K562 (cell line): ENCODE measurements around the gene GNAI3. TPM values are rescaled to one million over a fixed set of nuclear protein-coding genes. Genes with fewer than 3 reads are reported as not detected.

Source experiments
- ATAC-seq: fragments of 200-7000 bp; cut with Tn5 transposase; 3 replicates; pipeline ENCODE4 v1.9.1; 2020; ENCODE audit warnings: moderate library complexity
- BruUV-seq: library from RNA; stranded (reverse); fragments of 400-500 nt; replicated peaks from 2 replicates; lab custom pipeline; 2021; lab: Mats Ljungman, UMichigan
- CTCF ChIA-PET: fragments of 300-600 bp; formaldehyde crosslinking; extraction: SDS; loops from one replicate; lab custom pipeline; 2021; ENCODE audit warnings: low intra/inter-chr PET ratio; lab: Yijun Ruan, JAX
- POLR2A ChIA-PET: fragments of 300-600, 350-650 bp; sonication (Branson Sonifier 250); formaldehyde crosslinking; extraction: SDS; loops from one replicate; lab custom pipeline; 2021; ENCODE audit warnings: antibody characterized with exemption, inconsistent platforms; lab: Yijun Ruan, JAX
- DNase-seq, 4 experiments: peaks; one replicate each; pipeline versions ENCODE4 v3.0.0 to v3.0.0-alpha.2; 2011 to 2018; ENCODE audit warnings: low spot score in 3 of 4, mixed read lengths in 3 of 4; ENCODE audit errors: extremely low read depth in 1 of 4
- FAIRE-seq: peaks from 2 replicates; lab custom pipeline; 2011; peaks lifted over from hg19 to GRCh38; lab: Jason Lieb, UNC
- H2AFZ ChIP-seq: 2 replicates; pipeline ENCODE4 v1.6.0; 2011; ENCODE audit warnings: low read depth, low read length, control low read depth, inconsistent platforms
- H3K27ac ChIP-seq: fragments of 200-600 bp; 3 replicates; pipeline ENCODE4 v1.8.0; 2011; ENCODE audit warnings: low read depth, mild to moderate bottlenecking, control low read depth, inconsistent platforms, low read length, moderate library complexity, mixed read lengths; ENCODE audit errors: extremely low read depth
- H3K27me3 ChIP-seq, 2 experiments: fragments of 300-600 bp in 1 of 2; 2 replicates in 1 of 2; 3 replicates in 1 of 2; pipeline versions ENCODE4 v1.6.0 to v1.8.0; 2011; ENCODE audit warnings: inconsistent platforms in 2 of 2, low read length in 2 of 2, mild to moderate bottlenecking in 1 of 2, mixed read lengths in 1 of 2, moderate library complexity in 1 of 2; ENCODE audit not compliant: control insufficient read depth in 2 of 2, insufficient read depth in 2 of 2
- H3K36me3 ChIP-seq: fragments of 300-600 bp; 3 replicates; pipeline ENCODE4 v1.8.0; 2011; ENCODE audit warnings: mild to moderate bottlenecking, low read length, inconsistent platforms; ENCODE audit not compliant: control insufficient read depth, insufficient read depth
- H3K4me1 ChIP-seq, 2 experiments: fragments of 200-600 bp in 1 of 2; replicated peaks in 1 of 2; 2 replicates in 1 of 2; 3 replicates in 1 of 2; pipeline versions ENCODE4 v1.5.1 to v1.8.0; 2011; ENCODE audit warnings: inconsistent platforms in 2 of 2, low read length in 2 of 2, mild to moderate bottlenecking in 1 of 2, mixed read lengths in 1 of 2, moderate library complexity in 1 of 2; ENCODE audit not compliant: control insufficient read depth in 2 of 2, insufficient read depth in 2 of 2
- H3K4me2 ChIP-seq: 2 replicates; pipeline ENCODE4 v1.6.1; 2011; ENCODE audit warnings: low read length, control low read depth, inconsistent platforms, mixed read lengths; ENCODE audit not compliant: insufficient read depth
- H3K4me3 ChIP-seq: fragments of 200-600 bp; sonication (generic), shearing (Covaris generic); 2 replicates; pipeline ENCODE4 v1.5.1; 2016; ENCODE audit warnings: control low read depth, inconsistent platforms
- H3K79me2 ChIP-seq: fragments of 200-600 bp; 3 replicates; pipeline ENCODE4 v1.8.0; 2011; ENCODE audit warnings: low read length, inconsistent platforms; ENCODE audit not compliant: control insufficient read depth, insufficient read depth
- H3K9ac ChIP-seq, 2 experiments: 2 replicates each; pipeline versions ENCODE4 v1.6.0 to v1.6.1; 2011; ENCODE audit warnings: low read depth in 2 of 2, low read length in 2 of 2, control low read depth in 1 of 2, inconsistent platforms in 1 of 2, mild to moderate bottlenecking in 1 of 2, mixed read lengths in 1 of 2; ENCODE audit not compliant: insufficient read depth in 1 of 2
- H3K9me1 ChIP-seq: one replicate; pipeline ENCODE4 v1.6.0; 2011; ENCODE audit warnings: inconsistent platforms, mild to moderate bottlenecking, low read length, moderate library complexity; ENCODE audit not compliant: control insufficient read depth, insufficient read depth
- H3K9me3 ChIP-seq: replicated peaks from 2 replicates; pipeline ENCODE4 v1.5.1; 2011; ENCODE audit warnings: low read depth, low read length, inconsistent platforms; ENCODE audit not compliant: control insufficient read depth, insufficient read depth
- H4K20me1 ChIP-seq: replicated peaks from 2 replicates; pipeline ENCODE4 v1.6.1; 2011; ENCODE audit warnings: low read length, inconsistent platforms, mixed read lengths; ENCODE audit not compliant: control insufficient read depth, insufficient read depth
- CBFA2T2 ChIP-seq: fragments of 450-650 bp; conservative IDR thresholded peaks from 2 replicates; pipeline ENCODE4 v1.6.1; 2017; ENCODE audit warnings: mild to moderate bottlenecking
- CEBPG ChIP-seq, 3 experiments: fragments of 200-800 bp in 1 of 3; sonication (Bioruptor generic) in 1 of 3; sonication (generic) in 1 of 3; formaldehyde crosslinking in 1 of 3; IDR thresholded peaks in 2 of 3; conservative IDR thresholded peaks in 1 of 3; 2 replicates each; pipeline versions ENCODE4 v1.6.1 to v1.8.0; 2016 to 2022; ENCODE audit warnings: missing compliant biosample characterization in 2 of 3, missing genetic modification characterization in 2 of 3, mild to moderate bottlenecking in 1 of 3, missing genetic modification reagents in 1 of 3
- WGBS: fragments of 100-300 bp; shearing (Covaris generic); methylation state at CpG from one replicate; pipeline ENCODE4 v1.1.6; 2016; ENCODE audit warnings: low coverage, mixed read lengths; ENCODE audit not compliant: insufficient coverage; ENCODE audit errors: missing lambda C conversion rate; 5-methylcytosine and 5-hydroxymethylcytosine counted together
- in situ Hi-C: fragments of 300-500 bp; cut with MboI; formaldehyde crosslinking; loops from 4 replicates; pipeline ENCODE4 v1.15.0; 2018; ENCODE audit warnings: inconsistent platforms, mixed read lengths
- intact Hi-C: fragments of 100-400 bp; cut with micrococcal nuclease; formaldehyde crosslinking; loops from 2 replicates; pipeline ENCODE4 v1.14.2; 2022
- polyA plus RNA-seq, 8 experiments: library from polyadenylated mRNA; depleted of rRNA in 4 of 8; stranded (reverse) in 5 of 8; unstranded in 3 of 8; fragments of >200 nt; fragmentation: Nextera tagmentation in 2 of 8; fragmentation: Illumina TruSeq in 1 of 8; extraction: Ambion mirVana in 2 of 8; extraction: Trizol in 1 of 8; gene quantifications; 2 replicates each; pipeline versions ENCODE4 v1.2.1 to v1.2.3, GENCODE V29; 2011 to 2014; ENCODE audit warnings: inconsistent platforms in 1 of 8, missing spikeins in 1 of 8
- total RNA-seq, 7 experiments: library from RNA; depleted of rRNA in 6 of 7; stranded (reverse); fragments of >200 nt in 6 of 7; fragmentation: Illumina TruSeq in 2 of 7; extraction: Trizol in 2 of 7; gene quantifications; 2 replicates each; pipeline versions ENCODE4 v1.2.1 to v1.2.3, GENCODE V29; 2011 to 2021; ENCODE audit warnings: low replicate concordance in 1 of 7

The GNAI3 gene
- total and polyA plus RNA-seq, 9 of the 15 experiments (the other 6 are each of a cell fraction or from before 2014, with no cell fraction given), result 6.3 to 13.2 (median 8.9) TPM

DNA sequence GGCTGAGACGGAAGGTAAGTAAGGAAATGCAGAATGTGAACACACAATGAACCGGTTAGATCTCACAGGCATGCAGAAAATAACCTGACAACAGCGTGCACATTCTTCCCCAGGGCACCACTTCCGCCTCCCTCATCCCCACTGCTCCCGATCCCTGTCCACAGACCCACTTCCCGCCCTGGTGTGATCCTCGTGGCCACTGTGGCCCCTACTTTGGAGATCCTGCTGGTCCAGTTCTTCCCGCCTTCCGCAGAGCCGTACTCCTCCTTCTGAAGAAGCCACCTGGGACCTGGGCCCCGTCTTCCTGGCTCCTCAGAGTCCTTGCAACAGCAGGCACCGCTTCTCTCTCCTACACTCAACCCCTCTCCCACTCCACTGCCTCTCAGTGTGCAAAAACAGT is 106.1 kb downstream of the GNAI3 start:
- CTCF ChIA-PET, result no interaction called here
- H3K79me2 ChIP-seq, result 0 out of 3 replicates have a peak, but pooled peaks cover 2% of the 10 kb centered on the region
- intact Hi-C loops, result no loop called here
- no peaks in the 10 kb centered on the region for H4K20me1 ChIP-seq
- POLR2A ChIA-PET, result interaction anchor here (0.6 kb wide), 1 partner anchor 21 kb away, joined by 3 read pairs; no protein-coding TSS in a partner anchor
- no peaks in the 10 kb centered on the region for H3K9me3 ChIP-seq
- H3K4me2 ChIP-seq, result no peak overlapping the region
- H2AFZ ChIP-seq, result no peak overlapping the region
- in situ Hi-C loops, result no loop called here
- H3K9ac ChIP-seq, result no peak overlapping the region
- no TSS peak for BruUV-seq
- H3K27ac ChIP-seq, result no peak overlapping the region
- H3K27me3 ChIP-seq, result 0 out of 5 replicates have a peak, but pooled peaks cover 0 to 2% of the 10 kb centered on the region in 2 experiments
- no peak for FAIRE-seq
- WGBS, result 82% methylated on average over 11 of the region's 12 CpGs
- DNase-seq, result no peak
- peaks cover 0 to 24% of the 10 kb centered on the region in 2 experiments; a peak in 3 of 5 replicates for H3K4me1 ChIP-seq
- H3K36me3 ChIP-seq, result peaks cover 12% of the 10 kb centered on the region; the same call in 1 of the 3 replicates
- no peak for ATAC-seq
- TF ChIP-seq CEBPG (CRISPR knock-in tag; IDR thresholded peaks at IDR 0.05) (0 out of 2 replicates have a peak, but pooled peaks have one; percentile 19), CEBPG (tag; conservative IDR thresholded peaks at IDR 0.05 in 1 of 2, IDR thresholded peaks at IDR 0.05 in 1 of 2) (no peak), CBFA2T2 (no peak)
- no peak overlapping the region for H3K4me3 ChIP-seq
- no peaks in the 10 kb centered on the region for H3K9me1 ChIP-seq
